Cardiac muscle cell (in vitro differentiated cells and primary cell): ENCODE results near the gene CCDC12. TPM values are rescaled to one million over a fixed set of nuclear protein-coding genes. Genes with fewer than 3 reads are reported as not detected.

Source experiments
- DNase-seq, 2 donors: peaks; one replicate each; pipeline versions ENCODE4 v3.0.0 to v3.0.0-alpha.2; 2010 to 2017; ENCODE audit warnings: low read depth in 1 of 2, low spot score in 1 of 2
- H3K27ac ChIP-seq: fragments of 200-600 bp; sonication (generic); 2 replicates; pipeline ENCODE4 v1.5.1; 2016
- H3K27me3 ChIP-seq: fragments of 200-600 bp; sonication (generic); 2 replicates; pipeline ENCODE4 v1.6.0; 2016; ENCODE audit warnings: control low read depth
- H3K36me3 ChIP-seq: fragments of 200-600 bp; sonication (generic); 2 replicates; pipeline ENCODE4 v1.5.1; 2016; ENCODE audit warnings: control low read depth
- H3K4me1 ChIP-seq: fragments of 200-600 bp; sonication (generic); 2 replicates; pipeline ENCODE4 v1.8.1; 2017; ENCODE audit warnings: low read depth, mild to moderate bottlenecking, mixed run types
- H3K4me3 ChIP-seq: fragments of 200-600 bp; sonication (generic); 2 replicates; pipeline ENCODE4 v1.5.1; 2016; ENCODE audit warnings: mild to moderate bottlenecking
- H3K9me3 ChIP-seq: fragments of 200-600 bp; sonication (generic); 2 replicates; pipeline ENCODE4 v1.5.1; 2017; ENCODE audit warnings: low read depth, mild to moderate bottlenecking, control low read depth
- CTCF ChIP-seq: IDR thresholded peaks from 2 replicates; pipeline ENCODE4 v1.5.1; 2012; ENCODE audit warnings: low read depth, mild to moderate bottlenecking, low read length
- polyA plus RNA-seq: library from polyadenylated mRNA; unstranded; fragments of >200 nt; fragmentation: Nextera tagmentation; extraction: Ambion mirVana; gene quantifications from 2 replicates; pipeline ENCODE4 v1.2.1, GENCODE V29; 2016
- total RNA-seq: library from RNA; depleted of rRNA; stranded (reverse); fragments of >200 nt; gene quantifications from 2 replicates; pipeline ENCODE4 v1.2.3, GENCODE V29; 2016

CCDC12 gene
- total and polyA plus RNA-seq, 2 experiments from 2014 or later = 53.8 to 73.1 TPM

- H3K9me3 ChIP-seq = no peaks in the 10 kb centered on the region
- H3K36me3 ChIP-seq = no peaks in the 10 kb centered on the region
- H3K4me1 ChIP-seq = peaks cover 78% of the 10 kb centered on the region
- no peak for TF ChIP-seq CTCF
- no peaks in the 10 kb centered on the region for H3K27me3 ChIP-seq
- peak overlapping the region; percentile 95 for H3K27ac ChIP-seq
- DNase-seq = no peak
- no peak overlapping the region for H3K4me3 ChIP-seq
Measured at GRCh38 chr3:46942481-46943236, 33.9 kb downstream of the CCDC12 start.

- no peak for TF ChIP-seq CTCF
- Histone ChIP-seq H3K27ac (no peak overlapping the region), H3K4me1 (peaks cover 74% of the 10 kb centered on the region), H3K4me3 (no peak overlapping the region), H3K27me3 (no peaks in the 10 kb centered on the region), H3K9me3 (no peaks in the 10 kb centered on the region), H3K36me3 (no peaks in the 10 kb centered on the region)
- DNase-seq = no peak
Measured at GRCh38 chr3:46942076-46942475, 34.5 kb downstream of the CCDC12 start.

- Histone ChIP-seq H3K4me3 (no peak overlapping the region), H3K9me3 (no peaks in the 10 kb centered on the region), H3K36me3 (no peaks in the 10 kb centered on the region), H3K4me1 (peaks cover 72% of the 10 kb centered on the region), H3K27me3 (no peaks in the 10 kb centered on the region), H3K27ac (peak overlapping the region; percentile 7)
- no peak for DNase-seq
- no peak for TF ChIP-seq CTCF
Measured at GRCh38 chr3:46939578-46940445, 36.7 kb downstream of the CCDC12 start.

GRCh38 chr3:46938118-46938517, 38.4 kb downstream of the CCDC12 start:
- Histone ChIP-seq H3K36me3 (no peaks in the 10 kb centered on the region), H3K9me3 (no peaks in the 10 kb centered on the region), H3K27me3 (no peaks in the 10 kb centered on the region), H3K4me3 (no peak overlapping the region), H3K27ac (peak overlapping the region; percentile 68), H3K4me1 (peaks cover 71% of the 10 kb centered on the region)
- no peak for TF ChIP-seq CTCF
- DNase-seq = no peak

- Histone ChIP-seq H3K4me1 (peaks cover 60% of the 10 kb centered on the region), H3K4me3 (no peak overlapping the region), H3K27ac (peak overlapping the region; percentile 95), H3K9me3 (no peaks in the 10 kb centered on the region), H3K36me3 (no peaks in the 10 kb centered on the region), H3K27me3 (no peaks in the 10 kb centered on the region)
- no peak for DNase-seq
- no peak for TF ChIP-seq CTCF
Measured at GRCh38 chr3:46936733-46937250, 39.8 kb downstream of the CCDC12 start.
